HG03139 (cell line): Measurements from ENCODE around the gene ZSWIM1.
"Not testable (repeated sequence)": the region's sequence is repeated elsewhere in the genome, so short reads cannot be mapped to it uniquely, and the experiment has no call there.

Experiments
- ATAC-seq: cut with Tn5 transposase; IDR thresholded peaks from one replicate; pipeline ENCODE4 v1.9.1; 2021; ENCODE audit not compliant: unreplicated experiment

ZSWIM1 gene

GRCh38 chr20:45887346-45887715 is 6.3 kb downstream of the ZSWIM1 start, which contains the start of gene SPATA25:
SPATA25 (minus strand) TSS chr20:45887622; CDS start chr20:45887590, 32 bp downstream.
- no peak for ATAC-seq

- no peak for ATAC-seq
Observed at GRCh38 chr20:45888681-45889080, 7.7 kb downstream of the ZSWIM1 start.

- no peak for ATAC-seq
Observed at GRCh38 chr20:45890077-45890984, 9.3 kb downstream of the ZSWIM1 start.

- peak; percentile 69 for ATAC-seq
Observed at GRCh38 chr20:45890985-45891983, 10.3 kb downstream of the ZSWIM1 start, which contains the start of the genes CTSA and NEURL2. CTSA (plus strand) TSS chr20:45891335; CDS start chr20:45891569, 234 bp downstream. NEURL2 (minus strand) TSS chr20:45891208; CDS start chr20:45890991, 217 bp downstream.

- no peak for ATAC-seq
Observed at GRCh38 chr20:45892049-45892825, 11.2 kb downstream of the ZSWIM1 start.

- no peak for ATAC-seq
Observed at GRCh38 chr20:45892828-45893500, 11.9 kb downstream of the ZSWIM1 start.

- no peak for ATAC-seq
Observed at GRCh38 chr20:45893831-45894230, 12.8 kb downstream of the ZSWIM1 start.

- no peak for ATAC-seq
Observed at GRCh38 chr20:45894797-45895196, 13.8 kb downstream of the ZSWIM1 start.

GRCh38 chr20:45896641-45897161 is 15.7 kb downstream of the ZSWIM1 start:
- no peak for ATAC-seq

- no peak for ATAC-seq
Observed at GRCh38 chr20:45897289-45897688, 16.3 kb downstream of the ZSWIM1 start.

GRCh38 chr20:45897692-45898091 is 16.7 kb downstream of the ZSWIM1 start:
- no peak for ATAC-seq

- ATAC-seq, result no peak
Observed at GRCh38 chr20:45898285-45898684, 17.3 kb downstream of the ZSWIM1 start.

- ATAC-seq, result no peak
Observed at GRCh38 chr20:45899046-45899835, 18.2 kb downstream of the ZSWIM1 start.

GRCh38 chr20:45901332-45901731 is 20.3 kb downstream of the ZSWIM1 start:
- ATAC-seq, result not testable (repeated sequence)

- ATAC-seq, result no peak
Observed at GRCh38 chr20:45902199-45902701, 21.2 kb downstream of the ZSWIM1 start.

- ATAC-seq, result no peak
Observed at GRCh38 chr20:45904583-45905504, 23.8 kb downstream of the ZSWIM1 start.

GRCh38 chr20:45905505-45906079 is 24.6 kb downstream of the ZSWIM1 start:
- ATAC-seq, result no peak
